Nephron (organoid): ENCODE data around the gene SAMM50.

Experiments
- H3K27ac Mint-ChIP-seq, 3 experiments: 2 replicates each; pipeline ENCODE4 v1.8.0; 2020; ENCODE audit warnings: mixed read lengths in 3 of 3, mild to moderate bottlenecking in 2 of 3, moderate library complexity in 1 of 3
- H3K27me3 Mint-ChIP-seq: 2 replicates; pipeline ENCODE4 v1.8.0; 2021; ENCODE audit warnings: low read depth, mild to moderate bottlenecking, moderate library complexity, mixed read lengths
- H3K36me3 Mint-ChIP-seq: 2 replicates; pipeline ENCODE4 v1.8.0; 2020; ENCODE audit warnings: low read depth, mixed read lengths
- H3K4me1 Mint-ChIP-seq: 2 replicates; pipeline ENCODE4 v1.8.0; 2020; ENCODE audit warnings: mixed read lengths
- H3K4me3 Mint-ChIP-seq, 3 experiments: 2 replicates each; pipeline ENCODE4 v1.8.0; 2020; ENCODE audit warnings: mild to moderate bottlenecking in 3 of 3, mixed read lengths in 3 of 3, moderate library complexity in 2 of 3
- H3K9me3 Mint-ChIP-seq: 2 replicates; pipeline ENCODE4 v1.8.0; 2020; ENCODE audit warnings: mixed read lengths
- TF ChIP-seq, protein P1 (sequence below), 3 experiments: fragments of 200-600 bp; sonication (generic); IDR thresholded peaks; one replicate each; pipeline ENCODE4 v1.5.0; 2021; ENCODE audit warnings: antibody characterized with exemption in 3 of 3; ENCODE audit not compliant: unreplicated experiment in 3 of 3

The SAMM50 gene

DNA sequence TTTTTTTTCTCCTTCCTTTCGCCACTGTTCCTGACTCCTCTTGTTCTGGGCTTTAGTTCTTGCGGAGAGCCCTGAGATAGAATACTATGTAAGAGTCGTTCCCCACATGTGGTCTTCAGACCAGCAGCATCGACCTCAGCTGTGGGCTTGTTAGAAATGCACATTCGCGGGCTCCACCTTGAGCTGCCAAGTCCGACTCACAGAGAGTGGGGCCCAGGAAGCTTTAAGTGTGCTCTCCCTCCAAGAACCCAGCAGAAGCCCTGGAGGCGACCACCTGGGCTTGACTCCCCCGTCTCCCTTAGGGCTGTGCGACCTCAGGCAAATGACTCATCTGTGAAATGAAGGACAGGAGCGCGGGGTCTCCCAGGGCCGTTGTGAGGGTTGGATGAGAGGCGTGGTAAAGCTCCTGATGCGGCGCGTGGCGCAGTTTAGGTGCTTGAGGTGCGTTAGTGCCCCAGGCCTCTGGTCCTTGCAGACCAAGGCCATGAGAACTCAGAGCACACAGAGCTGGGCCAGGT lies 18.8 kb downstream of the SAMM50 start:
- no peaks in the 10 kb centered on the region for H3K27me3 Mint-ChIP-seq
- TF ChIP-seq, protein P1, sequence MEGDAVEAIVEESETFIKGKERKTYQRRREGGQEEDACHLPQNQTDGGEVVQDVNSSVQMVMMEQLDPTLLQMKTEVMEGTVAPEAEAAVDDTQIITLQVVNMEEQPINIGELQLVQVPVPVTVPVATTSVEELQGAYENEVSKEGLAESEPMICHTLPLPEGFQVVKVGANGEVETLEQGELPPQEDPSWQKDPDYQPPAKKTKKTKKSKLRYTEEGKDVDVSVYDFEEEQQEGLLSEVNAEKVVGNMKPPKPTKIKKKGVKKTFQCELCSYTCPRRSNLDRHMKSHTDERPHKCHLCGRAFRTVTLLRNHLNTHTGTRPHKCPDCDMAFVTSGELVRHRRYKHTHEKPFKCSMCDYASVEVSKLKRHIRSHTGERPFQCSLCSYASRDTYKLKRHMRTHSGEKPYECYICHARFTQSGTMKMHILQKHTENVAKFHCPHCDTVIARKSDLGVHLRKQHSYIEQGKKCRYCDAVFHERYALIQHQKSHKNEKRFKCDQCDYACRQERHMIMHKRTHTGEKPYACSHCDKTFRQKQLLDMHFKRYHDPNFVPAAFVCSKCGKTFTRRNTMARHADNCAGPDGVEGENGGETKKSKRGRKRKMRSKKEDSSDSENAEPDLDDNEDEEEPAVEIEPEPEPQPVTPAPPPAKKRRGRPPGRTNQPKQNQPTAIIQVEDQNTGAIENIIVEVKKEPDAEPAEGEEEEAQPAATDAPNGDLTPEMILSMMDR (IDR thresholded peaks at IDR 0.05; ENCODE audit: unreplicated experiment in 3 of 3), result no peak
- H3K9me3 Mint-ChIP-seq, result no peaks in the 10 kb centered on the region
- no peaks in the 10 kb centered on the region for H3K4me1 Mint-ChIP-seq
- H3K27ac Mint-ChIP-seq, result no peak overlapping the region
- peaks cover 58% of the 10 kb centered on the region for H3K36me3 Mint-ChIP-seq
- H3K4me3 Mint-ChIP-seq, result no peak overlapping the region

DNA sequence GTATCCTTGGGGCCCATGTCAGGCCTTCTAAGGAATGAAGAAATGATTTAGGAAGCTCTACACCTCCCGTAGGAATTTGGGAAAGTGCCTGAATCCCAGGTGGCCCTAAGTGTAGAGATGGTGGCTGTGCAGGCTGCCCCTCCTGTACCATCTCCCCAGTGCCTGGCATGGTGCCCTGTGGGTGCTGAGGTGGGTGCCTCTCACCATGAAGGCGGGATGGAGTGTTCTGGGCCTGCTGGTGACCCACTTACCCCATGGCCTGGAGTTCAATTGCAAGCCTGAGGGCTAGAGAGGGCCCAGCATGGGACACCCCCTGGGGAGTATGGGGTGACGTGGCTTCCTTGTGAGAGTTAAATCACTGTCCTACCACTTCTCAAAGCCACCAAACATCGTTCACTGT lies 19.8 kb downstream of the SAMM50 start:
- Mint-ChIP-seq H3K4me1 (no peaks in the 10 kb centered on the region), H3K36me3 (peaks cover 61% of the 10 kb centered on the region), H3K27me3 (no peaks in the 10 kb centered on the region), H3K4me3 (no peak overlapping the region), H3K9me3 (no peaks in the 10 kb centered on the region), H3K27ac (no peak overlapping the region)
- TF ChIP-seq, protein P1 (IDR thresholded peaks at IDR 0.05; ENCODE audit: unreplicated experiment in 3 of 3), result no peak

DNA sequence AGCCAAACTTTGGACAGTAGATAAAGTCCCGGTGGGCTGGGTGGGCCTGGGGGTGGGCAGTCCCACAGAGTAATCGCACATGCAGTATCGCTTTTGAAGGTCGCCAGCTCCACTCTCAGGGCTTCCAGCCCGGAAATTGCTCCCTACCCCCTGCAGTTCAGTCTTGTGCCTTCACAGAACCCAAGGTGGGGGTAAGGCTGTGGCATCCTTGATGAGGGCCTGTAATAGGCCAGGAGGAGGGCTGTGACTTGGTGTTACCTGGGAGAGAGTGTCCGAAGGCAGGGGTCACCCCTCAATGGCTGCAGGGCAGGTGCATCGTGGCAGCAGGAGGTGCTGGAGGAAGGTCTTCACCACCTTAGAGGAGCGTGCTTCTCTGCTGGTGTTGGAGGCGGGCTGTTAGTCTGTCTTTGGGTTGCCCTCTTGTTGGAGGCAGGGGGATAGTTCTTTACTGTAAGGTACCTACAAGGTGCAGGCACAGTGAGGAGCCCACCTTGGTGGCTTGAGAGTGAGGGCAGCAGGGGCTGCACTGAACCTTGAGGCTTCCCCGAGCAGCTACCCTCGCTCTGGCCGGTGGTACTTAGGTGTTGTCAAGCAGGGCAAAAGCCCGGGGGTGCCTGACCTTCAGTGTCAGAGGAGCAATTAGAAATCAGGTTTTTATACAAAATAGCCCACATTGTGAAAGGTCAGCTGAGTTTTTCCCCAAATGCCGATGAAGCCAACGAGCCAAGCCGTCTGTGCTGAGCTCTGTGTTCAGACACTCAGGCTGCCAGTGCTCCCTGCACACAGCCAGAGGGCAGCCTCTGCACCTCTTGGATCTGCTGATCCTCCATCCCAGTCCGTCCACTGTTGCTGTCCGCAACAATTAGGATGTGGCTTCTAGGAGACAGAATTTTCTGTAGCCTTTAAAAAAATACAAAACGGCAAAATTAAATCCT lies 21.9 kb downstream of the SAMM50 start:
- TF ChIP-seq, protein P1 (IDR thresholded peaks at IDR 0.05; ENCODE audit: unreplicated experiment in 3 of 3), result no peak
- H3K4me1 Mint-ChIP-seq, result no peaks in the 10 kb centered on the region
- H3K36me3 Mint-ChIP-seq, result peaks cover 65% of the 10 kb centered on the region
- no peak overlapping the region for H3K4me3 Mint-ChIP-seq
- H3K9me3 Mint-ChIP-seq, result no peaks in the 10 kb centered on the region
- no peak overlapping the region for H3K27ac Mint-ChIP-seq
- H3K27me3 Mint-ChIP-seq, result no peaks in the 10 kb centered on the region

GRCh38 chr22:43978558-43978957 lies 23.3 kb downstream of the SAMM50 start:
- Mint-ChIP-seq H3K4me1 (no peaks in the 10 kb centered on the region), H3K27ac (no peak overlapping the region), H3K27me3 (no peaks in the 10 kb centered on the region), H3K9me3 (no peaks in the 10 kb centered on the region), H3K4me3 (no peak overlapping the region), H3K36me3 (peaks cover 61% of the 10 kb centered on the region)
- TF ChIP-seq, protein P1 (IDR thresholded peaks at IDR 0.05; ENCODE audit: unreplicated experiment in 3 of 3), result no peak

DNA sequence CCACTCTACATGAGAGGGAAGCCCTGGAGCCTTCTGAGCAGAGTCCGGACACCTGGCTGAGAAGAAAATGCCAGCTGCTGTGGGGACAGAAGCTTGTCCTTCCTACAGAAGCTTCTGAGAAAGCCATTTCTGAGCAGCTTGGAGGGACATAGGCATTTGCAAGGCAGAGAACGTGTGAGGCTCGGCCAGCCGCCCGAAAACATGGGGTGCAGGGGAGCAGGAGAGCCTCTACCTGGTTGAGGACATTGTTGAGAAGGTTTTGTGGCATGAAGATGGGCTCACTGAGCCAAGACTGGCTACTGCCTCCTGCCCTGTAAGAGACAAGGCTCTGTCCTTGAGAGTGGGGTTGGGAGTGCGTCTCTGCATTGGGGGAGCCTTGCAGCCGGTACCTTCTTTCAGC lies 25.3 kb downstream of the SAMM50 start:
- Mint-ChIP-seq H3K36me3 (peaks cover 63% of the 10 kb centered on the region), H3K4me1 (no peaks in the 10 kb centered on the region), H3K27ac (no peak overlapping the region), H3K9me3 (no peaks in the 10 kb centered on the region), H3K27me3 (no peaks in the 10 kb centered on the region), H3K4me3 (no peak overlapping the region)
- TF ChIP-seq, protein P1 (IDR thresholded peaks at IDR 0.05; ENCODE audit: unreplicated experiment in 3 of 3), result no peak
